HG03045 (cell line): ENCODE data around the gene RTN4RL1.

Experiments used
- ATAC-seq: cut with Tn5 transposase; IDR thresholded peaks from one replicate; pipeline ENCODE4 v1.9.1; 2021; ENCODE audit warnings: mild to moderate bottlenecking, moderate library complexity; ENCODE audit not compliant: unreplicated experiment

Gene RTN4RL1, protein sequence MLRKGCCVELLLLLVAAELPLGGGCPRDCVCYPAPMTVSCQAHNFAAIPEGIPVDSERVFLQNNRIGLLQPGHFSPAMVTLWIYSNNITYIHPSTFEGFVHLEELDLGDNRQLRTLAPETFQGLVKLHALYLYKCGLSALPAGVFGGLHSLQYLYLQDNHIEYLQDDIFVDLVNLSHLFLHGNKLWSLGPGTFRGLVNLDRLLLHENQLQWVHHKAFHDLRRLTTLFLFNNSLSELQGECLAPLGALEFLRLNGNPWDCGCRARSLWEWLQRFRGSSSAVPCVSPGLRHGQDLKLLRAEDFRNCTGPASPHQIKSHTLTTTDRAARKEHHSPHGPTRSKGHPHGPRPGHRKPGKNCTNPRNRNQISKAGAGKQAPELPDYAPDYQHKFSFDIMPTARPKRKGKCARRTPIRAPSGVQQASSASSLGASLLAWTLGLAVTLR

DNA sequence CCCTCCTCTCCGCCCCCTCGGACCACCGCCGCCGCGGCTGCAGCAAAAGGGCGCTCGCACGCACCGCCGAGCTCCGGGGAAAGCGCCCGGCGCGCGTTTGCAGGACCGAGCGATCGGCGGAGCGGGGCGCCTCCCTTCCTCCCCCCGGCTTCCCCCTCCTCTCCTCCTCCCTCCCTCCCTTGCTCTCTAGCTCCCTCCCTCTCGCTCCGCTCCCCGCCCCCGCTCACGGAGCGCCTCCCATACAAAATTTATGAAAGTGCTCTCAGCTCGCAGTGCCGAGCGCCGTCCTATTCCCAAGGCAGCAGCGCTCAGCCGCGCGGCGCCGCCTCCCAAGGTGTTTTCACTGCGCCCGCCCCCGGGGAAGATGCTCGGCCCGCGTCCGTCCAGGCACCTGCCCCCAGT is at the start of gene RTN4RL1:
Gene RTN4RL1, minus strand, starts transcription at position 115 of the 402 bp plus-strand sequence. CDS start 469 bp downstream, outside the sequence.
- no peak for ATAC-seq

DNA sequence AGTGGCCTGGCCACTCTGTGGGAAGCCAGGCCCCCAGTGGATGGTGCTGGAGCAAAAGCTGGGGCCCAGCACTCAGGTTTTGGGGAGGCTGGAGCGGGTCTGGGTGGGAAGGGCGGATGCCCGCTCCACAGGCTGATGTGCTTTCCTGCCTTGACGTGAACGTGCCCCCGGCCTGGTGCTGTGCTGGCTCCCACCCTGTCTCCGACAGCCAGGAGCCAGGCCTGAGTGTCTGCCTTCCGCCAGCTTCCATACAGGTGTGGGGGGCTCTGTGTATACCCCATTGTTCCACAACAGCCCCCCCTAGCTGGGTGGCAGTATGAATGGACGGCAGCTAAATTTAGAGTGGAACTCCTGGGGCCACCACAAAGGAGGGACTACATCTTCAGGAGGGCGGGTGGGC is 49.8 kb upstream of the RTN4RL1 start:
- no peak for ATAC-seq

DNA sequence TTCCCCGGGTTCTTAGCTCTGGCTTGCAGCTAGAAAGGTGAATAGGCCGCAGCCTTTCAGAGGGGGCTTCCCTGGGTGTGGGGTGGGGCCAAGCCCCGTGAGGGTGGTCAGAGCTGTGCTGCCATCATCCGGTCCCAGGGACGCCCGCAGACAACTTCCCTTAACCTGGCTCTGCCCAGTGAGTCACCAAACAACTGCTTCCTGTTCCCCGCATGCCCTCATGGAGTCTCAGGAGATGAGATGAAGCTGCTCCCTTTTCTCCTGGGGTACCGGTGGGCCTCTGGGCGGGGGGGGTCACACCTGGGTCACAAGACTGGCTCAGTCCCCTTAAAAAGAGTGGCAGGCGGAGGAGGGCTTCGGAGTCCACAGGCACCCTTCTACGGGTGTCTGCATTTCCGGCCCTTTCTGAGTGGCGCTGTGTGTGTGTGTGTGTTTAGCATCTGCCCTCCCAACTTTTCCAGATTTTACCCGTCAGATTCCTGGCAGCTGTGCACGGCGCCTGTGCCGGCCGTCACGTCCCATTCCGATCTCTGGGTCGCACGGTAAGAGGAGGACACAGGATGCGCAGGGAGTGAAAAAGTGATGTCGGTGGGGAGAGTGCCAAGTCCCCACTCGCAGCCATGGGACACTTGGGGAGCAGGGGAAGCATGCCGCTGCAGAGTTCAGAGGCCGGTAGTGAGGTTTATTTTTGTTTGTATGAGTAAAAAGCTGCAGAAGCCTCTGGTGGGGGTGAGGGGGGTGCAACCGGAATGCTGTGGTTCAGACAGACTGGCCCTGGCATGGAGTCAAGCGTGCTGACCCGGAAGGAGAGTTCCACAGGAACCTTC is 46.5 kb upstream of the RTN4RL1 start:
- no peak for ATAC-seq

DNA sequence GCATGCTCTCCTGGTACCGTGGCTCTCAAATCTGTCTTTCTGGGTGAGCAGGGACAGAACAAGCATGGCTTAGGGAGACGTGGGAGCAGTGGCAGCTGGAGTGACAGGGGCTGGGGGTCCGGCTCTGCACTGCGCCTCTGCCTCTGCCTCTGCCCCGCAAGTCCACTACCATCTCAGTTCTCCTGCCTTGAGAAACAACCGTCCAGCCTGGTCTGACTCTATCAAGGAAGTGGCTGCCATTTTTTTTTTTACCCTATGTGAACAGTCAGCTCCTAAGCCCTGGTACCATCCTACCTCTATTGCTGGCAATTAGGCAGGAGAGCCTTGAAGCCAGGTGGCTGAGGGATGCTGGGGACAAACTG is 45.9 kb upstream of the RTN4RL1 start:
- no peak for ATAC-seq

DNA sequence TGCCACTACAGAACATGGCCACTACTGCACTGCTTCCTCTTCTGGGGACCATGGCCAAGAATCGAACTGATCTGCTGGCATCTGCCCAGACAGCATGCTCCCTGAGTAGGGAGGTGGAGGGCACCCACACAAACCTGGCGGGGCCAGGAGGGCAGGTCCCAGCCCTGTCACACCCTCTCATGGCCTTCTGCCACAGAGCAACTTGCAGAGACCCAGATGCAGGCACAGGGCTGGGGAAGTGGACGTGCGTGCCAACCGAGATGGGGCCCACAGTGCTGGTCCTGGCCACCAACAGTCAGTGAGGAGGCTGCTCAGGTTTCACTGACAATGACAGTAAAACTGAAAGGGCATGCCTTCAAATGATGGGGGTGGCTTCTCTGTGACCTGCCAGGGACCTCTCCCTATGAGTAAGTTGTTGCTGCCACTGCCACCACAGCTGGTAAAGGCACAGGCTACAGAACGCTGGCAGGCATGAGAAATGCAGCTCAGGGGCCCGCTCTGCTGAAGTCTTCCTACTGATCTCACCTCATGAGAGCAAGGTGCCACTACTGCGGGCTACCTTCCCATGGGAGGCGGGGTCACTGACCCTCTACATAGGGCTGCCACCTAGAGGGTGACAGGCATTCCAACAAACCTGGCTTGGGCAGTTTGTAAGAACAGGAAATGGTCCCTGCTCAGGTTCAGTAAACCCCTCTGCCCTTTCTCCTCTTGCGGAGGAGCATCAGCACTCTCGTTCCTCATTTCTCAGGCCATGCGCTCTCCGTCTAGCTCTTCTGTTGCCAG is 45.3 kb upstream of the RTN4RL1 start:
- ATAC-seq, result peak; percentile 70

DNA sequence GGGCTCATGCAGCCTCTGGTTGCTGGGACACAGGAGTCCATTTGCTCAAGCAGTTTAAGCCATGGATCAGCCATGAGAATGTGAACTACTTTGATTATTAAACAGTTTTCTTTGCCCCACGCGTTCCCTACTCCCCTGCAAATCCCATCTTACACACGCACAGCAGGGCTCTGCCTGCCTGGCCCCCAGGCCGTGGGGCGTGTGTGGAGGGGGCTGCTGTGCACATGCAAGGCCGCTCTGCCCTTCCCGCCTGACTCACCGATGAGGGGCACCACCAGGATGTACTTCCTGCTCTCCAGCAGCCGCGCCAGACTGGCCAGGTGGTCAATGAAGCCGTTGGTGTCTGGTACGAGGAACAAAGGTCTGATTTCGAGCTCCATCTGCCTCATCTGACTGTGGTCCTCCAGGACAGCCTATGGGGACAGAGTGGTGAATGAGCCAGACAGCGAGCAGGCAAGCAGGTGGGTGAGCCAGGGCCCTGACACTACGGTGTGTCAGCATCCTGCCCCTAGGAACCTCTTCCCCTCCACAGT is 43.5 kb upstream of the RTN4RL1 start:
- ATAC-seq, result no peak

DNA sequence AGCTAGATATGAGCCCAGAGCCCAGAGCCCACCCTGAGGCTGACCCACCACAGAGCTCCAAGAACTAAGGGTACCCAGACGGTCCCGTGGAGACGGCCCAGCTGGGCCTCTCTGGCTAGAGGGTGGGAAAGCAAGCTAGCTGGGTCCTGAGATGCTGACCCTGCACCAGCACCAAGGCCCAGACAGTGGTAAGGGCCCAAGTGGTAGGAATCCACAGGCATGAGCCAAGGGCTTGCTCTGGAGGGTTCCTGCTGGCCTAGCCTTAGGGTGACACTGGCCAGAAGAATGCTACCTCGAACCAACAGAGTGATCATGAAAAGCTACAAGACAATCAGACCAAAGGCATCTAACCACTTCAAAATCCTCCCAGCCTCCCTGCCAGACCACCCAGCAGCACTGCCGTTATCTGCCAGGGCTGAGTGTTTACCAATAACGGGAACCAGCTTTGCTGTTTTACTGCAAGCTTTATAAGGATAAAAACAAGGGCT is 42.9 kb upstream of the RTN4RL1 start:
- no peak for ATAC-seq

DNA sequence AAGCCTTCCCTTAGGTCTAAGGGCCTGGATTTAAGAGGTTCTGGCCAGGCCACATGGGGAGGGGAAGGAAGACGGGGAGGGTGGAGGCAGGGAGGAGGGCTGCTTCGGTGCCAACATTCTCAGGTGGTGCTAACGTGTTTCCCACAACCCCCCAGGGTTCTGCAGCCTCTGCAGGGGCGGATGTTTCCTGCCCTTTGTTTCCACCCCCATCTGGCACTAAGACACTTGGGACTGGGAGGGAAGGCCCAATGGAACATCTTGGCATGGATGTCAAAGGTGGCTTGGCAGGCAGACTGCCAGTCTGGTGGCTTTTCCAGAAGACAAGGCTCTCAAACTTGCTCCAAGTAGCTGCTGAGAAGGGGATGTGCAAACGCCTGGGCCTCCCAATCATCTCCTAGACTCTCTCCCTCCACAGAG is 42.5 kb upstream of the RTN4RL1 start:
- no peak for ATAC-seq

DNA sequence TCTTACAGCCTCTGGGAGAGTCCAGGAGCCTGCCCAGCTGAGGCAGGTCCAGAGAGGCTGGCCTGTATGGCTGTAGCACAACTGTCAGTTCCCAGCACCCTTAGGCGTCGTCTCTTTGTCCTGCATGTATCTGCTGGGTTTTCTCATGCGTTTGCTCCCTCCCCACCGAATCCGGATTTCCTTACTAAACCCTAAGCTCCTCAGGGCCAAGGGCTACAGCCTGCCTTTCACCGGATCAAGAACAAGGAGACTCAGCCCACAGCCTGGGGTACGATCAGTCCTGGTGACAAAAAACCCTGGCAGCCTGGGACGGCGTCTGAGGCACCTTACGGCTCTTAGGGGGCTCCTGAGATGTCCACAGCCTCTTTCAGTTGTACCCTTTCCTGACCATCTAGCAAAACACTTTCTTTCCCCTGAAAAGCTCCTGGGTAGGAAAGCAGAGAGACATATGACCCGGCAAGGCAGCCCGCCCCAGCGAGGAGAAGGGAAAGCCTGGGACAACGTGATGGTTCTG is 42.0 kb upstream of the RTN4RL1 start:
- ATAC-seq, result no peak

DNA sequence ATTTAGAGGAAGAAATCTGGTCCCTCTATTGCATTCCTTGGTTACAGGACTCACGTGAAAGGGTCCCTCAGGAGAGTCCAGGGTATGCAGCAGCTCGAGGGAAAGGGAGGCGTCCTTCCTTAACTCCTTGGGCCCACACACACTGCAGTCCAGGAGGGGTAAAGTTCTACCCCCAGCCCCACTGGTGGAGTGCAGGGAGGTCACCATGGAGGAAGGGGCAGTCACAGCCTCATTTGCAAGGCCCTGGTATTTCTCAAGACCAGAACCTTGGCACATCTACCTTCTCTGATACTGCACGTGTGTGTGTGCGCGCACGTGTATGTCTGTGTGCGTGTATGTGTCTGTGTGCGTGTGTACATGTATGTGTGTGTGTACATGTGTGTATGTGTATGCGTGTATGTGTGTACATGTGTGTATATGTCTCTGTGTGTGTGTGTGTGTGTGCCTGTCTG is 40.8 kb upstream of the RTN4RL1 start:
- no peak for ATAC-seq

DNA sequence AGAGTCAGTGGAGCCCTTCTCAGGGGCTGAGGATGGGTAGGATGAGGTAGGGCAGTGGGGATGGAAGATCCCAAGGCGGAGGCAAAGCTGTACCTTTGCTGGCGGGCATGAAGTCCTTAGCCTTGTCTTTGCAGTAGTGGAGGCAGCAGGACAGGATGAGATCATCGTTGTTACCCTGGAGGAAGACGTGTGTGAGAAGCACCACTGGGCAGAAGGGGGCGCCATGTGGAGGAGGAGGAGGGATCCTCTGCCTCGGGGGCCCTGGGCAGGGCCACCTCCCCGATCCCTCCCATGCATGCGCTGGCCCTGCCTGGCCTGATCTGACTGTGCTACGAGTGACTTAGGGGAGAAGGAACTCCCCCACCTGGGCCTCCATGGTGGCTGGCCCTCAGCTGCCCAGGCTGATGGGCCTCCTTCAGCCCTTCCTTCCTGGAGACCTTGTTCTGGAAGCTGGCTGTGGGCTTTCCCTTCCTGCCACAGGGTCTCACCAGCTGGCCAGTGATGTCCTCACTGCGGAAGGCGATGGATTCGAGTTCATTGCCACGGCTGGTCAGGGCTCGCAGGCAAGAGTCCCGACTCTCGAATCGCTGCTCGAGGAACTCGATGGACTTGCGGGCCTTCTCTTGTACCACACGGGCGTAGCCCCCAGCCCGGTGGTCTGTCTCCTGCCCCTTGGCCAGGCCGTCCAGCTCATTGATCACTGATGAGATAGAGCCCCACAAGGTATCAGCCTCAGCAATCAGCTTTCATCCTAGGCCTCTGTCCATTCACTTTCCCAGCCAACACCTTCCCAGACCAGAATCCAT is 40.0 kb upstream of the RTN4RL1 start:
- no peak for ATAC-seq

DNA sequence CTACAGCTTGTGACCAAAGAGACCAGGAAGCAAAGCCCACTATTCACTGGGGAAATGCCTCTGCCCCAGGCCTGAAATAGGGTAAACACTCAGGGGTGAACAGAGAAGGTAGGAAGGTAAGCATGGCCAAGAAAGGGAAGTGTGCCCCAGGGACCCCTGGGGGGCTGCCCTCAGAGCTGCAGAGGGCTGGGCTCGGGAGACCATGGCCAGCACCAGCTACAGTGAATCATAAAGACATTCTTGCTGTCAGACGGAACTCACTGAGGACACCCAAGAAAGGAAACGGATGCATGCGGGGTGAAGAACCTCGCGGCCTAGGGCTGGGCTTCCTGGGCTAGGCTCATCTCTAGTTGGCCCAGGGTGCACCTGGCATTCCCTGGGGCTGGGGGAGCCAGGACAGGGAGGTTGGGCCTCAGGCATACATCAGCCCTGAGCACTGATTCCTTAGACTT is 39.4 kb upstream of the RTN4RL1 start:
- no peak for ATAC-seq

DNA sequence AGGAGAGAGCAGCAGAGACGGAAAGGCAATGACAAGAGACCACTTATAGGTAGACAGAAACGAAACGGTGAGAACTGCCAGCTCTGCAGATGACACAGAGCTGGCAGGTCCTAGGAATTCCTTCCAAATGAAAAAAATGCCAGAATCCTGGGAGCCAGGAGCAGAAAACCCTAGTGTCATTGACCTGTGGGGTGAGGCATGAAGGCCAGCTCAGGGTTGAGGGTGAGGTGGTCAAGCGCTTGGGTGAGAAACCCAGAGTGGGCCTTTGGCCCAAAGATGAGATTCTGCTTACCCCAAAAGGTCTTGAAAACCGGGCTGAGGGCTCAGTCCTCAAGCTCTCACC is 39.0 kb upstream of the RTN4RL1 start:
- no peak for ATAC-seq

DNA sequence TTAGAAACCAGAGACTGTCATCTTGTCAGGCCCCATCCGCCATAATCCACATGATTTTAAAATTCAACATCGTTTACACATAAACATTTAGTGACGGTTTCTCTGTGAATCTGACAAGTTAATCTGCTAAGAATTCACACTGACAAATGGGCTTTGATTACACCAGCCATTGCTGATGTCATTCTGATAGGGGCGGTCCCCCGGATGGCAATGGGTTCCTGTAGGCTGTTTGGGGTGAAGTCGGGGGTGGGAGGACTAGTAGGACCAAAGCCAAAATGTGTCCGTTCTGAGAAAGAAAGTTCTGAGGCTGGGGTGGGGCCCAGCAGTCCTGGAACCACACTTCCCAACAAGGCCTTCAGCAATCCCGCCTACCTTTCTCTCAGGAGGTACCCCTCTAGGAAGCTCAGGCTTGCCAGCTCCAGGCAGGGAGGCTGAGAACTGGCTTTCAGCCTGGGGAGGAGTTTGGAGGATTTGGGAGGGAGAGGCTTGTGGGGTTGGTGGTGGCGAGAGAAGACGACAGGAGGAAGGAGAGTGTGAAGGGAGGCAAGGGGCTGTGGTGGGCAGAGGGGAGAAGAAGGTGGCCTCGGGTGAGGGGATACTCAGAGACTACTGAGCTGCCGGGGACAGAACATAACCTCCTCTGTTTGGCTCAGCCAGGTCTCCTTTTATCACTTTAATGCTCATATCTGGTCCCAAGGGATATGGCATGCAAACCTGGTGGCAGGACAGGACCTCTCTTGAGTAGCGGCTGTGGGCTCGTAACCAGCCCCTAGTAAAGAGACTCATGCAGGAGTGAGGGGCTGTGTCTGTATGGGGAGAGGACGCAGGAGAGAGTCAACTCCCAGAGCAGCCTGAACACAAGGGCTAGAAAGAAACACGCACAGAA is 38.4 kb upstream of the RTN4RL1 start:
- ATAC-seq, result no peak

DNA sequence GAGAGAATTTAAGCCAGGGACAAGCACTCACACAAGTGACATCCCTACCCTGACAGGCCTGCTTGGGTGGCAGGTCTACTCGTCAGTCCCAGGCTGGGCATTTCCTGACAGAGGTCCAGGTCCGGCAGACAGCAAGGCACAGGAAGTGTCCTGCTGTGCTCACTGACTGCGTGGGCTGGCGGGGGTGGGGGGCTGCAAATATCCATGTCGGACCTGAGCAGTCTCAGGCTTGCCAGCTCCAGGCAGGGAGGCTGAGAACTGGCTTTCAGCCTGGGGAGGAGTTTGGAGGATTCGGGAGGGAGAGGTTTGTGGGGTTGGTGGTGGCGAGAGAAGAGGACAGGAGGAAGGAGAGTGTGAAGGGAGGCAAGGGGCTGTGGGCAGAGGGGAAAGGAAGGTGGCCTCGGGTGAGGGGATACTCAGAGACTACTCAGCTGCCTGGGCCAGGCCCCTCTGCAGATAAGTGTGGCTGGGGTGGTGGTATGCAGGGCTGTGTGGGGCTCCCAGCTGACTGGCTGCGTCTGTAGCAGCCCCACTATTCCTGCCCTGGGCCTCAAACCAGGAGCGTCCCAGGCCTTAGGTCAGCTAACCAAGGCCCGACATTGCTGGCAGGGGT is 37.5 kb upstream of the RTN4RL1 start:
- ATAC-seq, result no peak

DNA sequence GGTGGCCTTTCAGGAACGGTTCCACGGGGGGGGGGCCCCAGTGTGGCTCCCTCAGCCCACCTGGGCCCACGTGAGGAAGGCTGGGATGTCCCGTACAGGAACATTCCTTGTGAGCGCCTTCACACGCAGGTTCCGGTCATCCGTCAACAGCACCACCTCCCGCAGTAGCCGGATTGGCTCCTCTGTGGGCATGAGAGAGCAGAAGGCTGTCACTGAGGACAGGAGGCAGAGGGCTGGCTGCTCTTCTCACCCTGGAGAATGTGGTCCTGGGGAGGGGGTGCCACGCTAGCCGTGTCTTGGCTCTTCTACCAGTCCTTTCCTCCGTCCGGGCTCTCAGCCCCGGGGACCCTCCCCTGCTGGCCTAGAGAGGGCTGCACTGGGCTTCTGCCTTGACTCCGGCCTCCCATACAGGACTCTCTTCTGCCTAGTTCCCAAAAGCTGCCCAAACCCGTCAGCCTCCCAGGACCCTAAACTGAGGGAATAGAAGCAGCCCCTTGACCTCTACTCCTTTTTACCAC is 36.4 kb upstream of the RTN4RL1 start:
- no peak for ATAC-seq

DNA sequence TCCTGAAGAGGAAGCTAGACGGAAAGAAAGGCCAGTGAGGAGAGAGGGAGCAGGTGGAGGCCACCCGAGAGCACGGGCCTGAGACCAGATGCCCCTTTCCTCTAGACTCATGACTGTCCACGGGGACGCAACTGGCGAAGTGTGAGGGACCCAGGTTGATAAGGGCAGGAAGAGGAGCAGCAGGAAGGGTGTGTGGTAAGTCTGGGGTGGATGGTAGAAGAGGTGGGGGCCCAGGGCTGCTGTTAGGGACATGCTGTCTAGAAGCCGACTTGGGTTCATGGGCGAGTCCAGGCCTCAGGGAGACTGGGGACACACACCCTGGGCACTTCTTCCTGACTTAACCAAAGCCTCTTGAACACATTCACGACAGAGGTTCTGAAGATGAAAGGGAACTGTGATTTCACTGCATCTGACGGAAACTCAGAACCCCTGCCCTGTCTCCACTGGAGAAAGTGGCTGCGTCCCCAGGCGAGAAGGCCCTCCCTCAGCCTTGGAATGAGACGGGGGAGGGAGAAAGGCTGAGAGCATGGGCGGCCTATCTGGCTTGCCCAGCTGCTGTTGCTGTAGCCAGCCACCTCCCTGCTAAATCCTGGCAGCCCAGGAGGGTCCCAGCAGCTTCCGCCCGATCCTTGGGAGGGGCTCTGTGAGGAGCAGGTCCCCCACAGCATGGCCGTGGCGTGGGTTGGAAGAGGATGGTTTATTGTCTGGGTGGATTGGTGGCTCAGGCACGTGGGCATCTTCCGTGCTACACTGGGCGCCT is 35.7 kb upstream of the RTN4RL1 start:
- no peak for ATAC-seq

DNA sequence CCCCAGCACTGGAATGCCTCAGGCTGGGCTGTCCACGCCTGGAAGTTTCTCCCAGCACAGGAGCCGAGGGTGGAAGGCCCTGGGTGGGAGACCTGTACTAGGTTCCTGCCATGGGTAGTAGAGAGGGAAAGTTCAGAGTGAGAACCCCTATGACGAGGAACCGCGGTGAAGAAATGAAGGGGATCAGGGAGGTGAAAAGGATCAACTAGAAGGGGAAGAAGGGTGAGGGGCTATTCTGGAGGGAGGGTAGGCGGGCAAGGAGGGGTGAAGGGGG is 35.2 kb upstream of the RTN4RL1 start:
- ATAC-seq, result no peak
